HEK293T (cell line): Measurements from ENCODE around the gene PDE8A.

Experiments used
- BHLHE40 ChIP-seq: fragments of 450-650 bp; IDR thresholded peaks from 2 replicates; pipeline ENCODE4 v1.6.1; 2016; ENCODE audit warnings: mild to moderate bottlenecking, moderate library complexity, borderline replicate concordance
- CTBP1 ChIP-seq: fragments of 450-650 bp; IDR thresholded peaks from 2 replicates; pipeline ENCODE4 v1.6.1; 2016; ENCODE audit warnings: borderline replicate concordance
- ELF4 ChIP-seq: fragments of 450-650 bp; IDR thresholded peaks from 2 replicates; pipeline ENCODE4 v1.6.1; 2017; ENCODE audit warnings: antibody characterized with exemption
- FOXA1 ChIP-seq: fragments of 450-650 bp; IDR thresholded peaks from 2 replicates; pipeline ENCODE4 v1.6.1; 2016; ENCODE audit warnings: mild to moderate bottlenecking
- FOXK2 ChIP-seq: fragments of 450-650 bp; IDR thresholded peaks from 2 replicates; pipeline ENCODE4 v1.6.1; 2016; ENCODE audit warnings: mild to moderate bottlenecking
- FOXM1 ChIP-seq: fragments of 450-650 bp; IDR thresholded peaks from 2 replicates; pipeline ENCODE4 v1.6.1; 2017; ENCODE audit warnings: mild to moderate bottlenecking, borderline replicate concordance
- HDGF ChIP-seq: fragments of 450-650 bp; IDR thresholded peaks from 2 replicates; pipeline ENCODE4 v1.6.1; 2017; ENCODE audit warnings: antibody characterized with exemption, borderline replicate concordance
- L3MBTL2 ChIP-seq: fragments of 450-650 bp; conservative IDR thresholded peaks from 2 replicates; pipeline ENCODE4 v1.6.1; 2016; ENCODE audit warnings: mild to moderate bottlenecking
- SP1 ChIP-seq: fragments of 450-650 bp; IDR thresholded peaks from 2 replicates; pipeline ENCODE4 v1.6.1; 2017
- SUZ12 ChIP-seq: fragments of 450-650 bp; IDR thresholded peaks from 2 replicates; pipeline ENCODE4 v1.6.1; 2016; ENCODE audit warnings: mild to moderate bottlenecking
- TARDBP ChIP-seq: fragments of 450-650 bp; IDR thresholded peaks from 2 replicates; pipeline ENCODE4 v1.6.1; 2016
- ZNF384 ChIP-seq: fragments of 450-650 bp; IDR thresholded peaks from 2 replicates; pipeline ENCODE4 v1.6.1; 2016

GRCh38 chr15:85164841-85165466, 183.3 kb downstream of the PDE8A start:
- TF ChIP-seq SP1: no peak
- no peak for TF ChIP-seq ELF4
- TF ChIP-seq TARDBP: no peak
- no peak for TF ChIP-seq SUZ12
- TF ChIP-seq FOXK2: no peak
- no peak for TF ChIP-seq BHLHE40
- no peak for TF ChIP-seq FOXA1
- TF ChIP-seq CTBP1: no peak
- no peak for TF ChIP-seq FOXM1
- no peak for TF ChIP-seq L3MBTL2
- no peak for TF ChIP-seq HDGF
- TF ChIP-seq ZNF384: no peak
